Nephron progenitor cell (in vitro differentiated cells): ENCODE results near the gene COMMD1.
"Not testable (repeated sequence)": the region's sequence is repeated elsewhere in the genome, so short reads cannot be mapped to it uniquely, and the experiment has no call there.

Experiments used
- DNase-seq: peaks from one replicate; pipeline ENCODE4 v3.0.0; 2021
- H3K27ac Mint-ChIP-seq: 2 replicates; pipeline ENCODE4 v1.8.0; 2021; ENCODE audit warnings: mild to moderate bottlenecking, moderate library complexity, mixed read lengths
- H3K27me3 Mint-ChIP-seq: 2 replicates; pipeline ENCODE4 v1.8.0; 2021; ENCODE audit warnings: mild to moderate bottlenecking, low read depth, mixed read lengths; ENCODE audit not compliant: poor library complexity
- H3K36me3 Mint-ChIP-seq: 2 replicates; pipeline ENCODE4 v1.8.0; 2021; ENCODE audit warnings: low read depth, mixed read lengths
- H3K4me1 Mint-ChIP-seq: 2 replicates; pipeline ENCODE4 v1.8.0; 2021; ENCODE audit warnings: mixed read lengths
- H3K4me3 Mint-ChIP-seq: 2 replicates; pipeline ENCODE4 v1.8.0; 2021; ENCODE audit warnings: mild to moderate bottlenecking, moderate library complexity, mixed read lengths
- H3K9me3 Mint-ChIP-seq: 2 replicates; pipeline ENCODE4 v1.8.0; 2021; ENCODE audit warnings: mild to moderate bottlenecking, moderate library complexity, mixed read lengths
- CTCF ChIP-seq: fragments of 200-600 bp; sonication (generic); IDR thresholded peaks from 2 replicates; pipeline ENCODE4 v1.5.0; 2021; ENCODE audit warnings: antibody characterized with exemption

COMMD1 gene

DNA sequence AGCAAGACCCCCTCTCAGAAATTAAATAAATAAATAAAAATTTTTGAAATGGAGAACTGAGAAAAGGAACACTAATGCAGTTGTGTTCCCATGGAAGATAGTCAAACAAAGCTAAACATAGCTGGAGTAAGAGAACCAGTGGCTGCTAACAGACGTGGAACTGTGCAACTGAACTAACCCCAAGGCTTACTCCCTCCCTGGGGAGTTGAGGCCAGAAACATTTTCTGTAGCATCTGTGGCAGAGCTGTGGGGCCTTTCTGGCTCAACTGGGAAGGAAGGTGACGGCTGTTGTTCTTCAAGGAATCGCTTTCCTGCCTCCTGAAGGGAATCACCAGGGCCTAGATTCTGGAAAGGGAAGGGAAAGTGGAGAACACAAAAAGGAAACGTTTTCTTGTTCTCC lies 236.6 kb downstream of the COMMD1 start:
- Mint-ChIP-seq H3K4me3 (no peak overlapping the region), H3K27me3 (peaks cover 3% of the 10 kb centered on the region), H3K36me3 (no peaks in the 10 kb centered on the region), H3K27ac (no peak overlapping the region), H3K4me1 (no peaks in the 10 kb centered on the region), H3K9me3 (no peaks in the 10 kb centered on the region)
- TF ChIP-seq CTCF, result no peak
- no peak for DNase-seq

DNA sequence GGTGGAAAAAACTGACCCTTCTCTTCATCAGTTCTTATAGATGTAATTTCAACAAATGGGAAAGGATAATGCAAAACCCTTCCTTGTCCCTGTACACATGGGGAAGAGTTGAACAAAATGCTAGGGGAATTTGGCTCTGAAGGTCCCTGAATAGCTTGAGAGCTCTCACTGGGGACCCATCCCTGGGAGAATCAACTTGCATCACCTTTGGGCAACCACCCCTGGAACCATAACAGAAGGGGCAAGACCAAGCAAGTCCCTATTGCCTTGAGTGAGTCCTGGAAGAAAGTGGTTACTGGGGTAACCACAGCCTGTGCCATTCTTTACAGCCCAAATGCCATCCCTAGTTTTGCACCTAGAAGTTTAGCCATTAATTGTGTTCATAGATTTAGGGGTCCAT lies 238.2 kb downstream of the COMMD1 start:
- Mint-ChIP-seq H3K9me3 (no peaks in the 10 kb centered on the region), H3K27me3 (peaks cover 3% of the 10 kb centered on the region), H3K27ac (no peak overlapping the region), H3K4me1 (no peaks in the 10 kb centered on the region), H3K36me3 (no peaks in the 10 kb centered on the region), H3K4me3 (no peak overlapping the region)
- no peak for TF ChIP-seq CTCF
- no peak for DNase-seq

- no peaks in the 10 kb centered on the region for H3K4me1 Mint-ChIP-seq
- no peak overlapping the region for H3K27ac Mint-ChIP-seq
- no peaks in the 10 kb centered on the region for H3K36me3 Mint-ChIP-seq
These were observed 239.4 kb downstream of the COMMD1 start for GRCh38 chr2:62144689-62145477.

DNA sequence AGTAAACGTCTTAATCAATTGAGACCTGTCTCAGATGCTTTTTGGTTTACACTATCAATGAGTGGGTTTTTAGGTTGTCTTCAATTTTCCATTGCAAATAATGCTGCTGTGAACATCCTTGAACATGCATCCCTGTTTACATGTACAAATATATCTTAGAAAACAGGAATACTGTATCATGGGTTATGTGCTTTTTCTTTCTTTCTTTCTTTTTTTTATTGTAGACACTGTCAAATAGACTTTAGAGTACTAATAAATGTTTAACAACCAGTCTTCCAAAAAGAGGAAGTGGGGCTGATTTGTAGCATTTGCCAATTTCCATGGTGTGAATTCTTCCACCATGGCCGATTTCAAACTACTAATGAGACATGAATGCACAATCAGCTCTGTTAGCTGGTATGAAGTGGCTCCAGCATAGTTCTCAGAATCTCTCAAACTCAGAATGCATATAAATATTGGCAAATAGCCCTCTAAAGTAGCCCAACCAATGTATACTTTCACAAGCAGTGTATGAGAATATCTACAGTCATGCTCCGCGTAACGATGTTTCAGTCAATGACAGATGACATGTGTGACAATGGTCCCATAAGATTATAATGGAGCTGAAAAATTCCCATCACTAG lies 240.1 kb downstream of the COMMD1 start:
- Mint-ChIP-seq H3K4me3 (no peak overlapping the region), H3K36me3 (no peaks in the 10 kb centered on the region), H3K9me3 (no peaks in the 10 kb centered on the region), H3K27ac (no peak overlapping the region), H3K4me1 (no peaks in the 10 kb centered on the region), H3K27me3 (peaks cover 3% of the 10 kb centered on the region)
- no peak for DNase-seq
- TF ChIP-seq CTCF, result no peak

More at GRCh38 chr2:62144689-62145477, 239.4 kb downstream of the COMMD1 start:
- no peak for DNase-seq
- no peak overlapping the region for H3K4me3 Mint-ChIP-seq
- no peaks in the 10 kb centered on the region for H3K9me3 Mint-ChIP-seq
- no peak for TF ChIP-seq CTCF
- H3K27me3 Mint-ChIP-seq, result peaks cover 3% of the 10 kb centered on the region

- DNase-seq, H3K4me1 Mint-ChIP-seq, H3K4me3 Mint-ChIP-seq, H3K27me3 Mint-ChIP-seq, H3K36me3 Mint-ChIP-seq, H3K27ac Mint-ChIP-seq, H3K9me3 Mint-ChIP-seq: not testable (repeated sequence)
These were observed 241.3 kb downstream of the COMMD1 start for GRCh38 chr2:62146790-62147189.

GRCh38 chr2:62147610-62148301 lies 242.3 kb downstream of the COMMD1 start:
- Mint-ChIP-seq H3K4me3 (no peak overlapping the region), H3K27ac (no peak overlapping the region), H3K36me3 (peaks cover 3% of the 10 kb centered on the region), H3K27me3 (no peaks in the 10 kb centered on the region), H3K4me1 (peaks cover 6% of the 10 kb centered on the region), H3K9me3 (no peaks in the 10 kb centered on the region)
- TF ChIP-seq CTCF, result no peak
- DNase-seq, result no peak
